Right atrium auricular region (tissue), 2 donors: ENCODE results near the gene PTPRN. TPM values are rescaled to one million over a fixed set of nuclear protein-coding genes. Genes with fewer than 3 reads are reported as not detected.

Experiments used
- DNase-seq: peaks from one replicate; pipeline ENCODE4 v3.0.0-alpha.2; 2019; ENCODE audit warnings: low spot score
- H3K27ac ChIP-seq, 2 donors: fragments of 200-600 bp; sonication (generic); 1 replicate in 1 of 2; 2 replicates in 1 of 2; pipeline ENCODE4 v1.5.1; 2016 to 2019
- H3K27me3 ChIP-seq, 2 donors: fragments of 200-600 bp; sonication (generic); one replicate each; pipeline versions ENCODE4 v1.5.1 to v1.6.0; 2017 to 2019
- H3K36me3 ChIP-seq: fragments of 200-600 bp; sonication (generic); one replicate; pipeline ENCODE4 v1.5.1; 2016
- H3K4me1 ChIP-seq, 2 donors: fragments of 200-600 bp; sonication (generic); one replicate each; pipeline versions ENCODE4 v1.5.1 to v1.6.0; 2017 to 2019
- H3K4me3 ChIP-seq, 2 donors: fragments of 200-600 bp; sonication (generic); 1 replicate in 1 of 2; 2 replicates in 1 of 2; pipeline ENCODE4 v1.5.1; 2017 to 2019; ENCODE audit warnings: mild to moderate bottlenecking in 1 of 2, moderate library complexity in 1 of 2
- H3K9me3 ChIP-seq, 2 donors: fragments of 200-600 bp; sonication (generic); one replicate each; pipeline ENCODE4 v1.5.1; 2019
- CTCF ChIP-seq, 2 donors: fragments of 200-600 bp; sonication (generic); IDR thresholded peaks; one replicate each; pipeline ENCODE4 v1.5.1; 2019; ENCODE audit warnings: antibody characterized with exemption in 2 of 2
- total RNA-seq, 2 donors: library from RNA; depleted of rRNA; stranded (reverse); fragments of >200 nt; gene quantifications; one replicate each; pipeline ENCODE4 v1.1.0, GENCODE V29; 2016

PTPRN gene
- total RNA-seq, 2 donors from 2014 or later = 0.74 TPM; not detected in 1

GRCh38 chr2:219284501-219285372, 24.5 kb downstream of the PTPRN start:
- no peaks in the 10 kb centered on the region for H3K9me3 ChIP-seq
- no peak overlapping the region for H3K27ac ChIP-seq
- peaks cover 46% of the 10 kb centered on the region for H3K36me3 ChIP-seq
- DNase-seq = no peak
- peaks cover 0 to 30% of the 10 kb centered on the region in 2 donors for H3K4me1 ChIP-seq
- H3K27me3 ChIP-seq = no peaks in the 10 kb centered on the region
- H3K4me3 ChIP-seq = no peak overlapping the region
- TF ChIP-seq CTCF (IDR thresholded peaks at IDR 0.05) = no peak

GRCh38 chr2:219282943-219283581, 26.1 kb downstream of the PTPRN start:
- no peaks in the 10 kb centered on the region for H3K27me3 ChIP-seq
- no peak for TF ChIP-seq CTCF (IDR thresholded peaks at IDR 0.05)
- no peaks in the 10 kb centered on the region for H3K9me3 ChIP-seq
- no peak overlapping the region for H3K27ac ChIP-seq
- H3K4me3 ChIP-seq = no peak overlapping the region
- H3K36me3 ChIP-seq = peaks cover 46% of the 10 kb centered on the region
- no peak for DNase-seq
- H3K4me1 ChIP-seq = peaks cover 0 to 32% of the 10 kb centered on the region in 2 donors

- DNase-seq = no peak
- H3K36me3 ChIP-seq = peaks cover 46% of the 10 kb centered on the region
- H3K27ac ChIP-seq = no peak overlapping the region
- peaks cover 0 to 38% of the 10 kb centered on the region in 2 donors for H3K4me1 ChIP-seq
- H3K9me3 ChIP-seq = no peaks in the 10 kb centered on the region
- no peak for TF ChIP-seq CTCF (IDR thresholded peaks at IDR 0.05)
- H3K27me3 ChIP-seq = no peaks in the 10 kb centered on the region
- H3K4me3 ChIP-seq = no peak overlapping the region
Measured at GRCh38 chr2:219282375-219282774, 26.8 kb downstream of the PTPRN start.

GRCh38 chr2:219281588-219281987, 27.6 kb downstream of the PTPRN start:
- Histone ChIP-seq H3K27me3 (no peaks in the 10 kb centered on the region), H3K4me3 (no peak overlapping the region), H3K4me1 (peaks cover 0 to 36% of the 10 kb centered on the region in 2 donors), H3K27ac (no peak overlapping the region), H3K9me3 (no peaks in the 10 kb centered on the region), H3K36me3 (peaks cover 46% of the 10 kb centered on the region)
- DNase-seq = no peak
- TF ChIP-seq CTCF (IDR thresholded peaks at IDR 0.05) = no peak

- Histone ChIP-seq H3K27me3 (no peaks in the 10 kb centered on the region), H3K27ac (peak overlapping the region; percentile 97 to 99), H3K9me3 (no peaks in the 10 kb centered on the region), H3K36me3 (peaks cover 46% of the 10 kb centered on the region), H3K4me3 (no peak overlapping the region), H3K4me1 (peaks cover 0 to 31% of the 10 kb centered on the region in 2 donors)
- TF ChIP-seq CTCF (IDR thresholded peaks at IDR 0.05) = no peak
- no peak for DNase-seq
Measured at GRCh38 chr2:219280651-219281050, 28.6 kb downstream of the PTPRN start.
